ENCODE data around the gene SH3PXD2A.
"Not testable (repeated sequence)": the region's sequence is repeated elsewhere in the genome, so short reads cannot be mapped to it uniquely, and the experiment has no call there.

Gene SH3PXD2A

DNA sequence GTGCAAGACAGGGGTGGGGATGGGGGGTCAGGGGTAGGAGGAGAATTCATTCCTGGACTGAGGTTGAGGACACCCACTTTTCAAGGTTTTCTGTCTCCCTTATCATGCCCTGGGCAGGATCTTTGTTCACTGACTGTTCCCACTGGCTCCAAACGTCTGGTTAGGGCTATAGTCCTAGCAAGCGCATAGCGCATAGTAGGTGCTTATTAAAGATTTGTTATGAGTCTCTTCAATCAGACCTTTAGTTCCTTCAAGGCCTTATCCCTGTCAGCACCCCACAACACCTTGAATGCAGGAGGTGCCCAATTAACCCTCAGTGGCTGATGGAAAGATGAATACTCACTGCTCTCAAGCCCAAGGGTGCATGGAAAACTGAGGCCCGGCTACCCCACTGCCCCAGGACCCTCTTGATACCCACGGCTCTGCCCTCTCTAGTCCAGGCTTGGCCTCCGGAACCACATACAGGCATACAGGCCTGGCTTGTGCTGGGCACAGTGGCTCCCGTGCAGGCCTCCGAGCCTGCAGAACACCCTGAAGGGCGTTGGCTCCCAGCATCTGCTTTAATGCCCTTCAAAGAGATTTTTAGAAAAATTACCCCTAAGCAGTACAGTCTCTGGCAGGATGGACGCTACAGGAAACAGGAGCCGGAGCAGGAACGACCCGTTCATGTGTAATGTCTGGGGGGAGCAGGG, 177.7 kb downstream of the SH3PXD2A start:
- no peak for DNase-seq

DNA sequence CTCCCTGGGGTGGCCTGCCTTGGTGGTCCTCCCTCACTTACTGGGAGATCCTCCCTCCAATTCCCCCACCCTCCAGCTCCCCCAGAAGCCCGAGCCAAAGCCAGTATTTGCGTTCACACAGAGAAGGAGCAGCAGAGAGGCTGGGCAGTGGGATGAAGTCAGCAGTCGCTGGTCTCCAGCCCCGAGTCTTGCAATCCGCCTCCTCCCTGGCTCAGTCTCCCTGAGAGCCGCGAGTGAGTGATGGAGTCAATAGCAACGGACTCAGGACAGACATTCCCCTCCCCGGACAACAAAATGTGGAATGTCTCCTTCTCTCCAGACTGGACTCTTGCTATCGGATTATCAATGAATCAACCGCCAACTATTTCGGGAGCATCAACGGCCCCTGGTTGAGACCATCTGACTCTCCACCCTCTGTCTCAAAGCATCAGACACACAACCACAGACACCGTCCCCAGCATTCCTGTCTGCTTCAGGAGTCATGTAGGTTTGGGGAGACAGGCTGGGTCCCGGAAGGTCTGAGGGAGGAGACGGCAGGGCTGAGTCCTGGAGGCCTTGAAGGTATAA, 178.4 kb downstream of the SH3PXD2A start:
- no peak for DNase-seq

- no peak for DNase-seq
Observed at GRCh38 chr10:103676058-103676785, 179.2 kb downstream of the SH3PXD2A start.

GRCh38 chr10:103673606-103674005, 181.8 kb downstream of the SH3PXD2A start:
- DNase-seq: no peak

DNA sequence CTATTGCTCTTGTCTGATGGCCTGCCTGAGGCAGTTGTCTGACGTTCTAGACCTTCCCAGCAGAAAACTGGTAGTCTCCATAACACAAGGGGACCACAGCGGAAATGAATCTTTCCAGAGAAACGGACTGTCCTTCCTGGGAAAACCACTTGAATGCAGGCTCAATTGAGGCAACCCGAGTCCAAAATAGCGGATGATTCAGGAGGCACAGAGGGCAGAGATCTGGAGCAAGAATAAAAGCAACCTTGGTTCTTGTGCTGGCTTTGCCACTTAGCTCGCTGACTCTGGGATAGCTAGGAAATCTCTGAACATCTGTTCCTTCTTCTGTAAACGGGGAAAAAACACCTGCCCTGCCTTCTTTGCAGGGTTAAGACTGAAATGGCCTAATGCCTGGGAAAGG, 183.0 kb downstream of the SH3PXD2A start:
- no peak for DNase-seq

GRCh38 chr10:103671126-103671895, 184.1 kb downstream of the SH3PXD2A start:
- DNase-seq: no peak

- no peak for DNase-seq
Observed at GRCh38 chr10:103669944-103670343, 185.4 kb downstream of the SH3PXD2A start.

DNA sequence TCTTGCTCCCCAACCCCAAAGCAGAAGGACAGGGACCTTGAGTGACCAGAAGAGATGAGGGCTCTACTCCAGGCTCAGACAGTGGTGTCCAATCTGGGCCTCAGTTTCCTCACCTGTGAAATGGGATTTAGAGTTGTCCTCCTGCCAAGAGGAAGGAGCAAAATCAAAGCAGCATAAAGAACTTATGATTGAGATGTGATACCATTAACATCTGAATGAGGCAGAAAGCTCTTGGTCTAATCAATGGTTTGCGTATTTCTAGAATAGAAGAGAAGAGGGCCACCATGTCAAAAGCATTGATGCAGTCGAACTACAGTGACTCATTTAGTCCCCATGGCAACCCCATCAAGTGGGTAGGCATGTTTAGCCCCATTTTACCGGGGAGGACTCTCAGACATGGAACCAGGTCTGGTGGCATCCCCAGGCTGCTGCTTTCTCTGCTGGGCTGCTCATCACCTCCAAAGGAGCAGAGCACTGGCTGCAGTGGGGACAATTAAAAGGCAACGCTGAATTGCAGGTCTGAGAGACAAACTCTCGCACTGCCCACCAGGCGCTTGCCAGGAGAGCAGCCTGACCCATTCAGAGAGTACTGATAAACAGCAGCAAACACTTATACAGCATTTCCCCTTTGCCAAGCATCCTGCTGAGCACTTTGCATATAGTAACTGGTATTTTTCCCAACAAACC, 186.0 kb downstream of the SH3PXD2A start:
- DNase-seq: no peak

DNA sequence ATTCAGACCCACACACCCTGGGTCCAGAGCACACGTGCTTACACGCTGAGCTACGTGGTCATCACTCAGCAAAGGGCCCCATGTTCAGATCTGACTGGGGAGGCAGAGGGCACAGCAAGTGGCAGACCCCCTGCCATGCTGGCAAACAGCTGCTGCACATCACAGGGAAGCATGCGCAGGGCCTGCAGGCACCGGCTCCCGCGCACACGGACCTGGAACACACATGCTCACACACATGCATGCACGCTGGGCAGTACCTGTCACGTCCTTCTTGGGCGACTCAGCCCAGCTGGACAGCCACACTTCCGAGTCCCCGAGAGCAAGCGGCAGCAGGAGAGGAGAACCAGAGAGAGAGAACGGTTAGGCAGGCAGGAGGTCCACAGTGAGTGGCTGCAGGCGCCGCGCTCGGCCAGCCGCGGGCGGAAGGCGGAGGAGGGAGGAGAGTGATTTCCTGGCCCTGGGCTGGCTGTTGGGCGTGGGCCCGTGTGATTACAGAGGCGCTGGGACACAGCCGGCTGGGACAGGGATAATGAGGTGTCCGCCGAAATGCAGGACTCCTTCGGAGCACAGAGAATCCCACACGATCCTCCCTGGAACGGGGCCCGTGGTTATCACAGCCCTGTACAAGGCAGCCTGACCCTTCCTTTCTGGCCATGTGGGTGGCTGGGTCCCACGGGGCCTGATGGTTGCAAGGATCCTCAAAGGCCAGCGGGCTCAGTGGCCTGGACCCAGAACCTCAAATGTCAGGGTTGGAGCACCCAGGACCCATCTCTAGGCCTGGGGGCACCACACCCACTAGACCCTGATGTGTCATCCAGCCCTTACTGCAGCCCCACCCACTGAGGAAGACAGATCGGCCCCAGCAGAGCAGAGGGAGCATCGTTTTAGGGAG, 186.8 kb downstream of the SH3PXD2A start:
- no peak for DNase-seq

- no peak for DNase-seq
Observed at GRCh38 chr10:103667356-103667755, 188.0 kb downstream of the SH3PXD2A start.

DNA sequence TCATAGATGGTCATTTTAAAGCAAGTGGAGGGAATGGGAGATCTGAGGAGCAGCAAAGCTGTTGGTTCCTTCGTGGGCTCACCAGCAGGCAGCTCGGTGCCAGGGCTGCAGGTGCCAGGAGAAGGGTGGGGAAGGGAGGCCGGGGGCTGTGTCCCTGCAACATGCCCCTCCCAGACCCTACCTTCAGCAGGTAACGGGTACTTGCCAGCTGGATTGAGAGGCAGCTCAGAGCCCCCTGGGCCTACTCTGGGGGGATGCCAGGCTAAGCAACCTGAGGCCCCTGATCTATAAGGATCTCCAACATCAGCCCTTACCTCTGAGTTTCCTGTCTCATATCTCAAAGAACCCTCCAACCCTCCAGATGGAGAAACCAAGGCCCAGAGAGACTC, 188.6 kb downstream of the SH3PXD2A start:
- DNase-seq: no peak

DNA sequence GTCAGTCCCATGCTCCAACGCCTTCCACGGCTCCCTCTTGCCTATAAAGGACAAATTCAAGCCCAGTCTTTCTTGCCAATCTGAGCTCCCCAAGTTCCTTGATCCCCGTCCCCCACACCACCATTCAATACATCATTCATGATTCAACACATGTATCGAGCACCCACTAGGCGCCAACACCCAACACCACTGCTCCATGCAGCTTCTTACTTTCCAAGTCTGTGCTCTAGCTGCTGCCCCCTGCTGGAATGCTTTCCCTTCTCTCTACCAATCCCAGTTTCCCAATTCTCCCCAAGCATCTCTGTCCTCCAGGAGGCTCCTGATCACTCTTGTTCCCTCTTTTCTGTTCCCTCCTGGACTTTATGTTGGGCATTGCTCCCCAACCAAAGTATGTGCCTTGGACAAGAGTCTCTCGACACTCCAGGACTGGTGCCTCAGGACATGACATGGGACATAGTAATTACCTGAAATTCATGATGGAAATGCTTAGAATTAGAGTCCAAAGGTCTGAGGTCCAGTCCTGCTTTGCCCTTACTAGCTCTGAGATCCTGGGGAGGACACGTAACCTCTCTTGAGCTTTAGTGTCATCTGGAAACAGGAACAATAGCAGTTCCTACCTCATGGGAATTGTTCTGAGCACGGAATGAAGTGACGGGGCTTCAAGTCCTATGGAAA, 189.2 kb downstream of the SH3PXD2A start:
- DNase-seq: no peak

DNA sequence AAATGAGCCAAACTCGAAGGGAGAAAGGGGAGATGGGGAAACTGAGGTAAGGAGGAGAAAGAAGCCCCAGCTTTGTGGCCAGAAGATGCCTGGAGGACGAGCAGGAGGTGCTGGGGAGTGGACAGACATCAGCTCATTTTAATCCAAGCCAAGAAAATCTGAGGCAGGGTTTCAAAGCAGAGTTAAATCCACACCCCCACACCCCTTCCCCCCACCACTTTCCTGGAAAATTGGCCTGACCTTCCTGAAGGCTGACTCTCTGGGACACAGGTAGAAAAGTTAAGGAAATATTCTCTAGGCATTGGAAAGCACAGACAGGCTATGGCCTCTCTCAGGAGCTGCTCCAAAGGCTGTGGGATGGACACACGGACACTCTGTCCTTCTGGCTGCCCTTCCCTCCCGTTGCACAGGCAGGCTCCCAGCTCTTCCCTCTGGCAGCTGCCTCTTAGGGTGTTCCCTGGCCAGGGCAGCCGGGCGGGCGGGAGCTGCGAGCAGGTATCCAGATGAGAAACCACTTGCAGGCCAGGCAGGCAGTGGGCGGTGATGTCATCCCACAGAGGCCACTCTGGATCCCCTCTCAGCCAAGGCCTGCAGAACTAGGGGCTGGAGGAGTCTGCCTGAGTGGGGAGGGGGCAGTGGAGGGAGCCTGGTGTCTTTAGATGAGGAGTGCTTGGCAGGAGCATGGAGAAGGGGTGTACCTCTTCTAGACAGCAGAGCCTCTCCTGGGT, 190.1 kb downstream of the SH3PXD2A start:
- no peak for DNase-seq

GRCh38 chr10:103663802-103664201, 191.6 kb downstream of the SH3PXD2A start:
- no peak for DNase-seq

DNA sequence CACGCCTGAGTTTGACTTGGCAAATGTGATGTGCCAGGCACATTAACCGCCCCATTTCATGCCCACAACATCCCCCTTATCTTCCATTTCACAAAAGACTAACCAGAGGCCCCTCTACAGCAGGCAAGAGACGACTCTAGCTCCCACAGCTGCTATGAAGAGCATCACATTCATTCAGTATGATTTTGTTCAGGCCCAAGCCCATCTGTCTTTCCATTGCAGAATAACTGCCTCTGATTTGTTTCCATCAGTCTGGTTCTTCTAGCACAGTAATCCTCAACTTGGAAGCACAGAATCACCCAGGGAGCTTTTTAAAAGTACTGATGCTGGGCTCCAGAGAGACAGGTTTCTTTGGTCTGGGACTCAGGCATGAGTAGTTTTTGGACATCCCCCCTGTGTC, 192.1 kb downstream of the SH3PXD2A start:
- no peak for DNase-seq

DNA sequence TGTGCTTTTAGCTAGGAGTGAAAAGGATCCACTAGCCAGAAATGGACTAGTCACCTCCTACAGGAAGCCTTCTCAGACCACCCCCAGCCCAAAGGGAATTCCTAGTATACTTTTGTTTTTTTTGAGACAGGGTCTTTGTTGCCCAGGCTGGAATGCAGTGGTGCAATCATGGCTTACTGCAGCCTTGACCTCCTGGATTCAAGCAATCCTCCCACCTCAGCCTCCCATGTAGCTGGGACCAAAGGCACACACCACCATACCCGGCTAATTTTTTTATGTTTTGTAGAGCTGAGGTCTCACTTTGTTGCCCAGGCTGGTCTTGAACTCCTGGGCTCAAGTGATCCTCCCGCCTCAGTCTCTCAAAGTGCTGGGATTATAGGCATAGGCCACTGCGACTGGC, 192.7 kb downstream of the SH3PXD2A start:
- DNase-seq: not testable (repeated sequence)

GRCh38 chr10:103661198-103661950, 194.0 kb downstream of the SH3PXD2A start:
- DNase-seq: no peak

DNA sequence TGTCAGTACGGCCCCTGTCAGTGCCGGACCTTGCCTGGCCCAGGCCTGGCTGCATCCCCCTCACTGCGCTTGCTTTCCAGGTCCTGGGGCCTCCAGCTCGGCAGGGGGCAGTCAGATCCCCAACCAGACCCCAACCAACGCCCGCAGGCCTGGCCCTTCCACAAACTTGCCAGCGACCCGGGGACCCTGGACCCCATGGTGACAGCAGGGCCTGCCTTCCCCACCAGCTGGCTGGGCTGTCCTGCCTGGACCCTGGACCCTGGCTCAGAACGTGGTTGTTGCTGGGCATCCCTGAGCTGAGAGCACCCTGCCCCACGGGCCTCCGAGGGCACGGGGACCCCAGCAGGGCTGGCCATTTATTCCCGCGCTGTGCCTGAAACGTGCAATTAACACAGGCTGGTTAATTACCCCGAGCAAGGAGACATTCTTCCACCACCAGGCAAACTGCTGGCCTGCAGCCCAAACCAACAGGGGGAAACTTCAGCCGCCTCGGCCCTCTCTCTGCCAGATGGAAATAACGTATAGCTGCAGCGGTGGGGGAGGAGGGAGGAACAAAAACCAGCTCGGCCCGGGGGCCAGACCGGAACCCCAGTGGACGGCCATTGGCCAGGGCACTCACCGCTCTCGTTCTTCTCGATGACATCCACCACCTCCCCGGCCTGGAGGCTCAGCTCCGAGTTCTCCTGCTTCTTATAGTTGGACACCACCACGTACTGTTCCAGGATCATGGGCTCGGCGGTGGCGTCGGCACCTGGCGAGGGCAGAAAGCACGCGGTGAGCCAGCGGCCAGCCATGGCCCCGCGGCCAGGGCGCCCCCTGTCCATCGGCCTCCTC, 194.8 kb downstream of the SH3PXD2A start:
- DNase-seq: no peak

Data from GDM1 (cell line).